Hepatocyte (in vitro differentiated cells): ENCODE data around the gene ELFN1.

Source experiments
- CTCF ChIP-seq: fragments of 200-600 bp; sonication (generic); IDR thresholded peaks from 2 replicates; pipeline ENCODE4 v1.5.1; 2016; ENCODE audit warnings: antibody characterized with exemption, mild to moderate bottlenecking; ENCODE audit not compliant: poor library complexity
- EZH2 ChIP-seq: fragments of 200-600 bp; sonication (generic); IDR thresholded peaks from 2 replicates; pipeline ENCODE4 v1.6.1; 2016; ENCODE audit warnings: antibody characterized with exemption, mild to moderate bottlenecking, borderline replicate concordance

- TF ChIP-seq CTCF (no peak), EZH2 (no peak)
Measured at GRCh38 chr7:1787241-1787640, 117.2 kb downstream of the ELFN1 start.
